HG02610 (cell line): ENCODE results near the gene STARD6.
"Not testable (repeated sequence)": the region's sequence is repeated elsewhere in the genome, so short reads cannot be mapped to it uniquely, and the experiment has no call there.

Experiments
- ATAC-seq: cut with Tn5 transposase; IDR thresholded peaks from one replicate; pipeline ENCODE4 v1.9.1; 2021; ENCODE audit warnings: mild to moderate bottlenecking, moderate library complexity; ENCODE audit not compliant: unreplicated experiment

The STARD6 gene

GRCh38 chr18:54351186-54351585, 6.5 kb downstream of the STARD6 start:
- ATAC-seq = no peak

GRCh38 chr18:54338230-54338629, 19.4 kb downstream of the STARD6 start:
- ATAC-seq = no peak

GRCh38 chr18:54335638-54336173, 22.0 kb downstream of the STARD6 start:
- no peak for ATAC-seq

- ATAC-seq = no peak
Measured at GRCh38 chr18:54330768-54331548, 26.7 kb downstream of the STARD6 start.

- no peak for ATAC-seq
Measured at GRCh38 chr18:54329787-54330186, 27.9 kb downstream of the STARD6 start.

GRCh38 chr18:54327818-54328217, 29.8 kb downstream of the STARD6 start:
- ATAC-seq = no peak

- ATAC-seq = no peak
Measured at GRCh38 chr18:54323970-54324369, 33.7 kb downstream of the STARD6 start.

- ATAC-seq = no peak
Measured at GRCh38 chr18:54323561-54323960, 34.1 kb downstream of the STARD6 start.

- ATAC-seq = no peak
Measured at GRCh38 chr18:54316071-54316820, 41.4 kb downstream of the STARD6 start.

GRCh38 chr18:54309564-54309963, 48.1 kb downstream of the STARD6 start:
- ATAC-seq = not testable (repeated sequence)

GRCh38 chr18:54303408-54303807, 54.2 kb downstream of the STARD6 start:
- ATAC-seq = no peak

- not testable (repeated sequence) for ATAC-seq
Measured at GRCh38 chr18:54298991-54299390, 58.7 kb downstream of the STARD6 start.

- no peak for ATAC-seq
Measured at GRCh38 chr18:54296062-54296461, 61.6 kb downstream of the STARD6 start.

- no peak for ATAC-seq
Measured at GRCh38 chr18:54294274-54294673, 63.4 kb downstream of the STARD6 start.

GRCh38 chr18:54284981-54285785, 72.5 kb downstream of the STARD6 start:
- peak; percentile 100 for ATAC-seq

- peak; percentile 30 for ATAC-seq
Measured at GRCh38 chr18:54284535-54284934, 73.1 kb downstream of the STARD6 start.

- ATAC-seq = no peak
Measured at GRCh38 chr18:54280220-54280569, 77.5 kb downstream of the STARD6 start.

- no peak for ATAC-seq
Measured at GRCh38 chr18:54279477-54280219, 78.0 kb downstream of the STARD6 start.

GRCh38 chr18:54278615-54279014, 79.0 kb downstream of the STARD6 start:
- ATAC-seq = peak; percentile 65

- ATAC-seq = no peak
Measured at GRCh38 chr18:54277899-54278298, 79.8 kb downstream of the STARD6 start.
